Osteoblast (primary cell): ENCODE measurements around the gene VPS35L. TPM values are rescaled to one million over a fixed set of nuclear protein-coding genes. Genes with fewer than 3 reads are reported as not detected.

Experiments
- DNase-seq: peaks from one replicate; pipeline ENCODE4 v3.0.0; 2011; ENCODE audit warnings: low spot score, mixed read lengths; ENCODE audit not compliant: insufficient read length; ENCODE audit errors: missing footprints
- H2AFZ ChIP-seq: 2 replicates; pipeline ENCODE4 v1.6.0; 2011; ENCODE audit warnings: mild to moderate bottlenecking, low read length
- H3K27ac ChIP-seq: 2 replicates; pipeline ENCODE4 v1.5.1; 2011; ENCODE audit warnings: mild to moderate bottlenecking, low read depth, low read length, moderate library complexity
- H3K27me3 ChIP-seq: 2 replicates; pipeline ENCODE4 v1.6.0; 2012; ENCODE audit warnings: mild to moderate bottlenecking, control low read depth, inconsistent platforms, low read length, moderate library complexity; ENCODE audit not compliant: insufficient read depth
- H3K36me3 ChIP-seq: 2 replicates; pipeline ENCODE4 v1.5.1; 2011; ENCODE audit warnings: mild to moderate bottlenecking, low read length, control low read depth, moderate library complexity; ENCODE audit not compliant: insufficient read depth
- H3K4me1 ChIP-seq: 2 replicates; pipeline ENCODE4 v1.5.1; 2011; ENCODE audit warnings: mild to moderate bottlenecking, low read length, control low read depth, moderate library complexity; ENCODE audit not compliant: insufficient read depth
- H3K4me2 ChIP-seq: 2 replicates; pipeline ENCODE4 v1.6.0; 2011; ENCODE audit warnings: mild to moderate bottlenecking, low read length; ENCODE audit not compliant: insufficient read depth
- H3K4me3 ChIP-seq: fragments of 200-600 bp; sonication (generic); 3 replicates; pipeline ENCODE4 v1.5.1; 2012; ENCODE audit warnings: mild to moderate bottlenecking, low read length, inconsistent platforms; ENCODE audit not compliant: insufficient read depth
- H3K79me2 ChIP-seq: 2 replicates; pipeline ENCODE4 v1.6.0; 2012; ENCODE audit warnings: mild to moderate bottlenecking, low read length, control low read depth, inconsistent platforms; ENCODE audit not compliant: insufficient read depth
- H3K9me3 ChIP-seq: 2 replicates; pipeline ENCODE4 v1.5.1; 2011; ENCODE audit warnings: low read depth, low read length, control low read depth
- H4K20me1 ChIP-seq: 2 replicates; pipeline ENCODE4 v1.6.0; 2012; ENCODE audit warnings: mild to moderate bottlenecking, low read length, control low read depth; ENCODE audit not compliant: insufficient read depth
- total RNA-seq: library from RNA; depleted of rRNA; stranded (reverse); fragments of >200 nt; gene quantifications from 2 replicates; pipeline ENCODE4 v1.2.3, GENCODE V29; 2012
- TF ChIP-seq, protein P1 (sequence below): IDR thresholded peaks from 2 replicates; pipeline ENCODE4 v1.5.1; 2011; ENCODE audit warnings: mild to moderate bottlenecking, low read depth, low read length, moderate library complexity; ENCODE audit errors: extremely low read depth

Gene VPS35L
- total RNA-seq, 1 donor, result 64.8 TPM

- no peak overlapping the region for H3K27ac ChIP-seq
- no peak overlapping the region for H3K4me3 ChIP-seq
- no peaks in the 10 kb centered on the region for H3K79me2 ChIP-seq
- no peaks in the 10 kb centered on the region for H3K9me3 ChIP-seq
- H3K27me3 ChIP-seq, result no peaks in the 10 kb centered on the region
- DNase-seq, result peak; percentile 74
- H4K20me1 ChIP-seq, result no peaks in the 10 kb centered on the region
- H2AFZ ChIP-seq, result no peak overlapping the region
- H3K4me1 ChIP-seq, result no peaks in the 10 kb centered on the region
- TF ChIP-seq, protein P1, sequence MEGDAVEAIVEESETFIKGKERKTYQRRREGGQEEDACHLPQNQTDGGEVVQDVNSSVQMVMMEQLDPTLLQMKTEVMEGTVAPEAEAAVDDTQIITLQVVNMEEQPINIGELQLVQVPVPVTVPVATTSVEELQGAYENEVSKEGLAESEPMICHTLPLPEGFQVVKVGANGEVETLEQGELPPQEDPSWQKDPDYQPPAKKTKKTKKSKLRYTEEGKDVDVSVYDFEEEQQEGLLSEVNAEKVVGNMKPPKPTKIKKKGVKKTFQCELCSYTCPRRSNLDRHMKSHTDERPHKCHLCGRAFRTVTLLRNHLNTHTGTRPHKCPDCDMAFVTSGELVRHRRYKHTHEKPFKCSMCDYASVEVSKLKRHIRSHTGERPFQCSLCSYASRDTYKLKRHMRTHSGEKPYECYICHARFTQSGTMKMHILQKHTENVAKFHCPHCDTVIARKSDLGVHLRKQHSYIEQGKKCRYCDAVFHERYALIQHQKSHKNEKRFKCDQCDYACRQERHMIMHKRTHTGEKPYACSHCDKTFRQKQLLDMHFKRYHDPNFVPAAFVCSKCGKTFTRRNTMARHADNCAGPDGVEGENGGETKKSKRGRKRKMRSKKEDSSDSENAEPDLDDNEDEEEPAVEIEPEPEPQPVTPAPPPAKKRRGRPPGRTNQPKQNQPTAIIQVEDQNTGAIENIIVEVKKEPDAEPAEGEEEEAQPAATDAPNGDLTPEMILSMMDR, result peak; percentile 89
- H3K36me3 ChIP-seq, result peaks cover 50% of the 10 kb centered on the region
- no peak overlapping the region for H3K4me2 ChIP-seq
These were observed 28.3 kb downstream of the VPS35L start for GRCh38 chr16:19583665-19584300.

DNA sequence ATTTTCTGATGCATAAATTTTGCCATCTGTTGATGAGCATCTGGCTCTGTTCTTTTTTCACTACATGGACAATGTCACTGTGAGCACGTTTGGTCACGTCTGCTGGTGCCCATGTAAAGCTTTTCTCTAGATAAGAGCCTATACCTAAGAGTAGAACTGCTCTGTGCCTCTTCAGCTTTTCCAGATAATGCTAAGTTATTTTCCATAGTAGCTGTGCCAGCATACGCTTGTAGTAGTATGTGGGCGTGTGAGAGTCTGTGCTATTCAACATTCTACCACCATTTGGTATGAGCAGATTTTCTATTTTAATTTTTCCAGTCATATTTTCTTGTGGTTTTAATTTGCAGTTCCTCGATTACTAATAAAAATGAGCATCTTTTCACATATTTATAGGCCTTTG is 33.2 kb downstream of the VPS35L start:
- H3K4me3 ChIP-seq, result no peak overlapping the region
- no peak for DNase-seq

GRCh38 chr16:19589106-19589505 is 33.6 kb downstream of the VPS35L start:
- peaks cover 24% of the 10 kb centered on the region for H3K36me3 ChIP-seq
- H4K20me1 ChIP-seq, result peaks cover 3% of the 10 kb centered on the region
- peaks cover 3% of the 10 kb centered on the region for H3K4me1 ChIP-seq
- peak overlapping the region; percentile 63 for H3K27ac ChIP-seq
- DNase-seq, result no peak
- H3K9me3 ChIP-seq, result no peaks in the 10 kb centered on the region
- no peaks in the 10 kb centered on the region for H3K79me2 ChIP-seq
- no peaks in the 10 kb centered on the region for H3K27me3 ChIP-seq
- H3K4me3 ChIP-seq, result no peak overlapping the region
- H3K4me2 ChIP-seq, result no peak overlapping the region
- TF ChIP-seq, protein P1, result no peak
- H2AFZ ChIP-seq, result no peak overlapping the region

More for the DNA sequence above, 33.2 kb downstream of the VPS35L start:
- H3K27ac ChIP-seq, result peak overlapping the region; percentile 63
- H3K27me3 ChIP-seq, result no peaks in the 10 kb centered on the region
- no peaks in the 10 kb centered on the region for H3K9me3 ChIP-seq
- TF ChIP-seq, protein P1, result no peak
- peaks cover 3% of the 10 kb centered on the region for H4K20me1 ChIP-seq
- H3K4me2 ChIP-seq, result no peak overlapping the region
- H2AFZ ChIP-seq, result no peak overlapping the region
- H3K36me3 ChIP-seq, result peaks cover 24% of the 10 kb centered on the region
- no peaks in the 10 kb centered on the region for H3K79me2 ChIP-seq
- peaks cover 3% of the 10 kb centered on the region for H3K4me1 ChIP-seq

DNA sequence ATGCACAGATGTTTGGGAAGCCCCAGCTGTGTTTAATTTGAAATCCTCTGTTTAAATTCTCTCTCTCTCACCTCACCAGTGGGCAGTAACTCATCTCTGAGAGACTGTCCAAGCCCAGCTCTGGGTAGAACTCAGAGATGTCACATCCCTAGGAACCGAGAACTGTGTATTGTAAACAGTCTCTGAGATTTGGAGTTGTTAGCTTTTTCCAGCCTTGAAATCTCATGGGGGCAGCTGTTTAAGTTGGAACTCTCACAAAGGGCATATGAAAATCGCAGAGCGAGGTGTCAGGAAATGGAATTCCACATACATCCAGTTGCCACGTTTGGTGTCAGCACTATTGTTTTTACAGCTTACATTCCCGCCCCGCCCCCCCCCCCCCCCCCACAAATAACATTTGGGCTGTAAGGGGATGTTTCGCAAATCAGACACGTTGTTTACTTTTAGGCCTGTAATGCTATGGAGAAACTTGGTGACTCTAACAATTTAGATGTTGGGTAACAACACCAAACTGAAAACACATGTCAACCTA is 34.3 kb downstream of the VPS35L start:
- Histone ChIP-seq H3K4me2 (no peak overlapping the region), H3K36me3 (peaks cover 21% of the 10 kb centered on the region), H3K27me3 (no peaks in the 10 kb centered on the region), H3K27ac (peak overlapping the region; percentile 70), H3K4me3 (no peak overlapping the region), H3K4me1 (peaks cover 3% of the 10 kb centered on the region), H3K9me3 (no peaks in the 10 kb centered on the region), H2AFZ (no peak overlapping the region), H4K20me1 (peaks cover 3% of the 10 kb centered on the region), H3K79me2 (no peaks in the 10 kb centered on the region)
- TF ChIP-seq, protein P1, result no peak
- DNase-seq, result peak; percentile 77
